HG03378 (cell line): Measurements from ENCODE around the gene PAPPA.

Experiments
- ATAC-seq: cut with Tn5 transposase; IDR thresholded peaks from one replicate; pipeline ENCODE4 v1.9.1; 2021; ENCODE audit warnings: mild to moderate bottlenecking, moderate library complexity; ENCODE audit not compliant: unreplicated experiment

PAPPA gene, protein sequence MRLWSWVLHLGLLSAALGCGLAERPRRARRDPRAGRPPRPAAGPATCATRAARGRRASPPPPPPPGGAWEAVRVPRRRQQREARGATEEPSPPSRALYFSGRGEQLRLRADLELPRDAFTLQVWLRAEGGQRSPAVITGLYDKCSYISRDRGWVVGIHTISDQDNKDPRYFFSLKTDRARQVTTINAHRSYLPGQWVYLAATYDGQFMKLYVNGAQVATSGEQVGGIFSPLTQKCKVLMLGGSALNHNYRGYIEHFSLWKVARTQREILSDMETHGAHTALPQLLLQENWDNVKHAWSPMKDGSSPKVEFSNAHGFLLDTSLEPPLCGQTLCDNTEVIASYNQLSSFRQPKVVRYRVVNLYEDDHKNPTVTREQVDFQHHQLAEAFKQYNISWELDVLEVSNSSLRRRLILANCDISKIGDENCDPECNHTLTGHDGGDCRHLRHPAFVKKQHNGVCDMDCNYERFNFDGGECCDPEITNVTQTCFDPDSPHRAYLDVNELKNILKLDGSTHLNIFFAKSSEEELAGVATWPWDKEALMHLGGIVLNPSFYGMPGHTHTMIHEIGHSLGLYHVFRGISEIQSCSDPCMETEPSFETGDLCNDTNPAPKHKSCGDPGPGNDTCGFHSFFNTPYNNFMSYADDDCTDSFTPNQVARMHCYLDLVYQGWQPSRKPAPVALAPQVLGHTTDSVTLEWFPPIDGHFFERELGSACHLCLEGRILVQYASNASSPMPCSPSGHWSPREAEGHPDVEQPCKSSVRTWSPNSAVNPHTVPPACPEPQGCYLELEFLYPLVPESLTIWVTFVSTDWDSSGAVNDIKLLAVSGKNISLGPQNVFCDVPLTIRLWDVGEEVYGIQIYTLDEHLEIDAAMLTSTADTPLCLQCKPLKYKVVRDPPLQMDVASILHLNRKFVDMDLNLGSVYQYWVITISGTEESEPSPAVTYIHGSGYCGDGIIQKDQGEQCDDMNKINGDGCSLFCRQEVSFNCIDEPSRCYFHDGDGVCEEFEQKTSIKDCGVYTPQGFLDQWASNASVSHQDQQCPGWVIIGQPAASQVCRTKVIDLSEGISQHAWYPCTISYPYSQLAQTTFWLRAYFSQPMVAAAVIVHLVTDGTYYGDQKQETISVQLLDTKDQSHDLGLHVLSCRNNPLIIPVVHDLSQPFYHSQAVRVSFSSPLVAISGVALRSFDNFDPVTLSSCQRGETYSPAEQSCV (N-terminal part only)

GRCh38 chr9:116153765-116154333 is at the start of gene PAPPA:
TSS of gene PAPPA (plus strand) at chr9:116153791. CDS start at chr9:116154173, 382 bp downstream.
- no peak for ATAC-seq

- ATAC-seq = no peak
Observed at GRCh38 chr9:116103976-116104820, 49.4 kb upstream of the PAPPA start.

DNA sequence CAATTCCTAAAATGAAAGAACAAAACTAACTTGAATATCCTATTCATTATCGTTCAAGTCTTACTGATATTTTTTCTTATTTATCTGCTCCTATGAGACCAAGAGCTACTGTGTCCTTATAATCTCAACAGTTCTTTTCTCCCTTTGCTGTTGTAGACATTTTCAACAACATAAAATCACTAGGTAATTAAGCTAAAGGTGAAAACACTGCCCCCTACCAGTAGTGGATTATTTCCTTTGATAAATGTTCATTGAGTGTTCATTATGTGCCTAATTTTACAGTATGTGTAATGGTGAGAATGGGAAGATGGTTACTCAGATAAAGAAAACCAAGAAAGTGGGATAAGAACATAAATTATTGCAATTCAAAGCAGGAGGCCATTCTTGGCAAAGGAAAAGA is 41.4 kb upstream of the PAPPA start:
- ATAC-seq = no peak

GRCh38 chr9:116115761-116116353 is 37.7 kb upstream of the PAPPA start:
- ATAC-seq = no peak

DNA sequence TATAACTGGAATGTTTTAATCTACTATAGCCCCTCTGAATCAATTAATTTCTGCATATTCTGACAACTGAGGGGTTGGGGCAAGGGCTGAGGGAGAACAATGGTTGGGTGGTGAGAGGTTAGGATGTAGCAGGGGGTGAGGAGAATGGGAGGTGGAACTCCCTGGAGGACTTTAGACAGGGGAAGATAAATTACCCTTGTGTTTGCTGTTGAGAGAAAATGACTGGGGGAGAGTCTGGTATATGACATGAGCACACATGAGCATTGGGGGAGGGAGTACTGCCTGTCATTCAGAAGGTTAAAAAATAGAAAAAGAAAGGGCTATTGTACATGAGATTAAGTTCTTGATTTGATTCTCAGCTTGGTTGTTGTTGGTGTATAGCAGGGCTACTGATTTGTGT is 37.2 kb upstream of the PAPPA start:
- no peak for ATAC-seq

- no peak for ATAC-seq
Observed at GRCh38 chr9:116123171-116123570, 30.4 kb upstream of the PAPPA start.

DNA sequence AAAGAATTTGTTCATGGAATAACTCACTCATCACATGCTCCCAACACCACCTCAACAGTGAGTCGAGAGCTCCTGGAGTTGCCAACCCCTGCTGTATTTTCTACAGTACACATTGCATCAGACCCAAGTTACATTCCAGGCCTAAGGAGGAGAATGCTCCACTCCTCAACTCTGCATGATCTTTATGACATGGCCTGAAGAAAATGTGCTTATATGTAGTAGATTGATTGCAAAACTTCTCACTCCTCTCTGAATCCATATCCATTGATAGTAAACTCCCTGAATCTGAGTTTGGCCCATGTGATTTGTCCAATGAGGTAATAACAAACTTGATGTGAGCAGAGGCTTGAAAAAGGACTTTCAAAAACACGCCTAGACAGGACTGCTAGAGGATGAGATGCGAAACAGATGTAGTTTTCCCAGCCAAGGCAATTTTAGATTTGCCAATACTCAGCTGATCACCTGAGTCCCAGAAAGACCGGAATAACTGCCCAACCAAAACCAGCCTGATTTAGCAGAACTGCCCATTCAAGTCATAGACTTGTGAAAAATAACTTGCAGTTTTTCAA is 29.0 kb upstream of the PAPPA start:
- ATAC-seq = no peak

DNA sequence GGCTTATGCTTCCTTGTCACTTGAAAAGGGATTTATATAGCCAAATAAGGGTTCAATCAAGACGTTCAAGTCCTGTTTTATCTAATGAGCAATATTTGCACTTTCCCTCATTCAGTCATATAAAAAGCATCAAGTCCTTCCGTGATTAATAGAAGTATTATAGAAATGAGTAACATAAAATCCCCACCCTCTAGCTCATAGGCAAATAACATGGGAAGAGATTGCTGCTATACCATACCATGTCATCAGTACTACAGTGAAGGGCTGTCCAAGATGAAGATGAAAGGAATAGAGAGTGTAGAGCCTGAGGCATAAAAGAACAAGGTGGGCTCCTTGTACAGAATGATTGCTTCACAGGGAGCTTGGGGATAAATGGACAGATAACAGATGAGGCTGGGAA is 20.4 kb upstream of the PAPPA start:
- peak; percentile 62 for ATAC-seq

GRCh38 chr9:116134975-116135374 is 18.6 kb upstream of the PAPPA start:
- no peak for ATAC-seq

DNA sequence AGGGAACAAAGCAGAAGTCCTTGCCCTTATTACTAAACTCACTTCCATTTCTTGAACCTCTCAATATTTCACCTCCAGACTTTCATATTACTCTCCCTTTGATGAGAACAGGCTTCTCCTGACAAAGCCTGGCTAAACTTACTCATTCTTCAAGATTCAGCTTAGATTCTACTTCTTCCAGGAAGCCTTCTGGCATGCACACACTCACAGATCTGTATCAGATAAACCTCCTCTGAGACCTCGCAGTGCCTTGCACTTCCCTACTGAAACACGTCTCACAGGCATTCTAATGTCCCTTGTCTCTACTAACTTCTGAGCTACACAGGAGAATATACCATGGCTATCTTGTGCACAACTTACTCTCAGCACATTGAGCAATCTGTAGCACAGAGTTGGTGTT is 16.6 kb upstream of the PAPPA start:
- ATAC-seq = no peak

- no peak for ATAC-seq
Observed at GRCh38 chr9:116137581-116137980, 16.0 kb upstream of the PAPPA start.

DNA sequence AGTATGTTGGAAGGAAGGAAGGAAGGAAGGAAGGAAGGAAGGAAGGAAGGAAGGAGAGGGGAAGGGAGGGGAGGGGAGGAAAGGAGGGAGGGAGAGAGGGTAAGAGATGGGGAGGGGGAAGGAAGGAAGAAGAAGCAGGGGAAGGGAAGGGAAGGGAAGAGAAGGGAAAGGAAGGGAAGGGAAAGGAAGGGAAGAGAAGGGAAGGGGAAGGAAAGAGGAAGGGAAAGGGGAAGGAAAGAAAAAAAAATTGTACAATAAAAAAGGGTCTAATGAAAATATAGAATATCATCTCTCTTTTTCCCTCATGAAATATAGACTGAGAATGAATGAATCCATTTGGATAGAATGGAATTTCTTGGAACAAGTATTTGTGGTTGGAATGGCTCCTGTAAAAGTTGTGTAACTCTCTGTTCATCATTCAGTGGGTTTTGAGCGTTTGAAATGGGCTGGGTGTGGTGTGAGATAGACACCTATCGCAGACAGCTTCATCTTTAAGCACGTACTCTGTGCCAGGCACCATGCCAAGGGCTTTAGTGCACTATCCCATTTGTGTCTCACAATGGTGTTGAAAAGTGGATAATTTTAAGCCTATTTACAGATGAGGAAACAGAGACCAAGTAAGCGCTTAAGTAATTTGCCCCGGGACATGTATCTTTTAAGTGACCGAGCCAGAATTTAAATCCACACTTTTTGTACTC is 11.6 kb upstream of the PAPPA start:
- no peak for ATAC-seq

- ATAC-seq = no peak
Observed at GRCh38 chr9:116142706-116143492, 10.7 kb upstream of the PAPPA start.

GRCh38 chr9:116144038-116144437 is 9.6 kb upstream of the PAPPA start:
- no peak for ATAC-seq

GRCh38 chr9:116144555-116144954 is 9.0 kb upstream of the PAPPA start:
- no peak for ATAC-seq

DNA sequence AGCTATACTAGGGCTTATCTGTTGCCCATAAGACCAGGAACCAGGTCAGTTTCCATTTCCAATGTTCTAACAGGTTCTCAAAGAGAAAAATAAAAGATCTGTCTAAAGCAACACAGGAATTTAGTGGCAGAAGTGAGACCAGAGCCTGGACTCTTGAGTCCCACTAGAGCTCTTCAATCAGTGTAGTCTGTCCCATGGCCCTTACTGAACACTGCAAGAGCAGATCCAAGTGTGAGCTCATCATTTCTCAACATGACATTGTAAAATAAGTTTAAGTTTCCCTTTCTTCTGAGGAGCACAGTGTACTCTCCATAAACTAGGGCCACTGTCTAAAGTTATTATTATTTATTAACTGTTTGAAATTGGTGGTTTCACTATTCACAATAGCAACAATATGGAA is 8.6 kb upstream of the PAPPA start:
- no peak for ATAC-seq

DNA sequence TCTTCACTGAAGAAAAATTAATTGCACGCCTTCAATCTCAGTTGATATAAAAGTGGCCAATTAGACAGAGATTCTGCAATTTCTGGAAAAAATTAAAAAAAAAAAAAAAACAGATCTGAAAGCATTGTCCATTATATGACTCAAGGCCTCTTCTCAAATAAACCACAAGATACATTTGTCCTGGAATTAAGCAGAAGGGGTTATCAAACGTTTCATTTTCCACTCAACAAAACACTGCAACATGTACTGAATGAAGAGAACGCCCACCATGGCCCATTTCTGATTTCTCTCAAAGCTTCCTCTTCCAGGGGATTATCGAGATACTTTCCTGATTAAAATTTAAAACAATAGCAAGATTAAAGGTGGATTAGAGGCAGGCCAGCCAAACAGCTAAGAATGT is 5.8 kb upstream of the PAPPA start:
- no peak for ATAC-seq

GRCh38 chr9:116149844-116150243 is 3.7 kb upstream of the PAPPA start:
- no peak for ATAC-seq
